Ascending aorta (tissue), 2 donors: ENCODE measurements around the gene APOBEC3A. TPM values are rescaled to one million over a fixed set of nuclear protein-coding genes. Genes with fewer than 3 reads are reported as not detected.

Source experiments
- DNase-seq, 2 donors: peaks; one replicate each; pipeline ENCODE4 v3.0.0-alpha.2; 2019; ENCODE audit warnings: low spot score in 2 of 2
- H3K27ac ChIP-seq, 2 donors: fragments of 200-600 bp; sonication (generic); one replicate each; pipeline ENCODE4 v1.5.1; 2016 to 2017; ENCODE audit warnings: mild to moderate bottlenecking in 1 of 2
- H3K27me3 ChIP-seq: fragments of 200-600 bp; sonication (generic); one replicate; pipeline ENCODE4 v1.5.1; 2017
- H3K36me3 ChIP-seq, 2 donors: fragments of 200-600 bp; sonication (generic); one replicate each; pipeline ENCODE4 v1.5.1; 2016
- H3K4me1 ChIP-seq, 2 donors: fragments of 200-600 bp; sonication (generic); one replicate each; pipeline ENCODE4 v1.5.1; 2016 to 2017; ENCODE audit warnings: mild to moderate bottlenecking in 1 of 2
- H3K4me3 ChIP-seq, 2 donors: fragments of 200-600 bp; sonication (generic); one replicate each; pipeline ENCODE4 v1.5.1; 2016 to 2017; ENCODE audit warnings: mild to moderate bottlenecking in 1 of 2
- H3K9me3 ChIP-seq, 2 donors: fragments of 200-600 bp; sonication (generic); one replicate each; pipeline ENCODE4 v1.5.1; 2016
- CTCF ChIP-seq, 3 experiments: fragments of 200-600 bp in 2 of 3; fragments of 450-650 bp in 1 of 3; sonication (generic) in 2 of 3; IDR thresholded peaks; one replicate each; pipeline ENCODE4 v1.5.1; 2016 to 2019; ENCODE audit warnings: antibody characterized with exemption in 3 of 3, mild to moderate bottlenecking in 1 of 3, moderate library complexity in 1 of 3
- intact Hi-C: fragments of 100-400 bp; cut with DNase I; formaldehyde crosslinking; loops from one replicate; pipeline ENCODE4 v1.15.1; 2023
- total RNA-seq: library from RNA; depleted of rRNA; stranded (reverse); fragments of >200 nt; gene quantifications from one replicate; pipeline ENCODE4 v1.1.0, GENCODE V29; 2016

Gene APOBEC3A
- total RNA-seq, 1 donor from 2014 or later, result not detected

GRCh38 chr22:38953577-38954413, 3.6 kb upstream of the APOBEC3A start:
- intact Hi-C loops, result no loop called here
- DNase-seq, result no peak
- no peaks in the 10 kb centered on the region for H3K27me3 ChIP-seq
- no peak overlapping the region for H3K27ac ChIP-seq
- no peaks in the 10 kb centered on the region for H3K9me3 ChIP-seq
- no peaks in the 10 kb centered on the region for H3K4me1 ChIP-seq
- TF ChIP-seq CTCF (IDR thresholded peaks at IDR 0.05), result no peak
- H3K4me3 ChIP-seq, result no peak overlapping the region
- H3K36me3 ChIP-seq, result no peaks in the 10 kb centered on the region

- H3K27me3 ChIP-seq, result no peaks in the 10 kb centered on the region
- no peaks in the 10 kb centered on the region for H3K4me1 ChIP-seq
- intact Hi-C loops, result no loop called here
- H3K4me3 ChIP-seq, result no peak overlapping the region
- H3K36me3 ChIP-seq, result no peaks in the 10 kb centered on the region
- H3K27ac ChIP-seq, result no peak overlapping the region
- DNase-seq, result no peak
- H3K9me3 ChIP-seq, result no peaks in the 10 kb centered on the region
- no peak for TF ChIP-seq CTCF (IDR thresholded peaks at IDR 0.05)
Observed at GRCh38 chr22:38954414-38955043, 2.9 kb upstream of the APOBEC3A start.

- Histone ChIP-seq H3K27ac (no peak overlapping the region), H3K4me3 (no peak overlapping the region), H3K27me3 (no peaks in the 10 kb centered on the region), H3K36me3 (no peaks in the 10 kb centered on the region), H3K9me3 (no peaks in the 10 kb centered on the region), H3K4me1 (no peaks in the 10 kb centered on the region)
- no peak for DNase-seq
- no peak for TF ChIP-seq CTCF (IDR thresholded peaks at IDR 0.05)
- intact Hi-C loops, result no loop called here
Observed at GRCh38 chr22:38955250-38955905, 2.0 kb upstream of the APOBEC3A start.

GRCh38 chr22:38955926-38956325, 1.5 kb upstream of the APOBEC3A start:
- H3K9me3 ChIP-seq, result no peaks in the 10 kb centered on the region
- no peaks in the 10 kb centered on the region for H3K27me3 ChIP-seq
- H3K4me3 ChIP-seq, result no peak overlapping the region
- no peak for DNase-seq
- TF ChIP-seq CTCF (IDR thresholded peaks at IDR 0.05), result no peak
- no peak overlapping the region for H3K27ac ChIP-seq
- no peaks in the 10 kb centered on the region for H3K4me1 ChIP-seq
- intact Hi-C loops, result no loop called here
- no peaks in the 10 kb centered on the region for H3K36me3 ChIP-seq

GRCh38 chr22:38956551-38956950, 858 bp upstream of the APOBEC3A start:
- no peaks in the 10 kb centered on the region for H3K4me1 ChIP-seq
- no peak for TF ChIP-seq CTCF (IDR thresholded peaks at IDR 0.05)
- no peak overlapping the region for H3K27ac ChIP-seq
- H3K9me3 ChIP-seq, result no peaks in the 10 kb centered on the region
- DNase-seq, result no peak
- H3K4me3 ChIP-seq, result no peak overlapping the region
- no peaks in the 10 kb centered on the region for H3K36me3 ChIP-seq
- intact Hi-C loops, result no loop called here
- no peaks in the 10 kb centered on the region for H3K27me3 ChIP-seq
